Activated CD8-positive, alpha-beta T cell treated with anti-CD3 and anti-CD28 coated beads, Interleukin-2, amount 10 ng/mL, durations not matched to agents 7 days and 5 days (primary cell): ENCODE results near the gene FRMPD4. TPM values are rescaled to one million over a fixed set of nuclear protein-coding genes. Genes with fewer than 3 reads are reported as not detected.

ENCODE experiments used
- ATAC-seq: fragments of 150-1000 bp; cut with Tn5 transposase; one replicate; pipeline ENCODE4 v1.10.0; 2021; ENCODE audit warnings: moderate library complexity
- CTCF ChIA-PET: fragments of 350-600 bp; sonication (Branson Sonifier 250); formaldehyde crosslinking; loops from one replicate; lab custom pipeline; 2021; ENCODE audit warnings: antibody characterized with exemption; lab: Charles Lee
- POLR2A ChIA-PET: fragments of 350-600 bp; sonication (Branson Sonifier 250); formaldehyde crosslinking; loops from one replicate; lab custom pipeline; 2021; ENCODE audit warnings: antibody characterized with exemption; lab: Charles Lee
- DNase-seq: peaks from one replicate; pipeline ENCODE4 v3.0.0-alpha.2; 2020
- H3K27ac Mint-ChIP-seq: one replicate; pipeline ENCODE4 v1.8.0; 2021; ENCODE audit warnings: mild to moderate bottlenecking, mixed read lengths
- H3K27me3 Mint-ChIP-seq: one replicate; pipeline ENCODE4 v1.8.0; 2021; ENCODE audit warnings: low read depth, mixed read lengths
- H3K36me3 Mint-ChIP-seq: one replicate; pipeline ENCODE4 v1.8.0; 2021; ENCODE audit warnings: low read depth, mixed read lengths
- H3K4me1 Mint-ChIP-seq: one replicate; pipeline ENCODE4 v1.8.0; 2021; ENCODE audit warnings: low read depth, mixed read lengths
- H3K4me3 Mint-ChIP-seq: one replicate; pipeline ENCODE4 v1.8.0; 2021; ENCODE audit warnings: mild to moderate bottlenecking, mixed read lengths
- H3K9me3 Mint-ChIP-seq: one replicate; pipeline ENCODE4 v1.8.0; 2022; ENCODE audit warnings: mixed read lengths; ENCODE audit not compliant: insufficient read depth
- total RNA-seq, 2 experiments: library from RNA; stranded (reverse); gene quantifications; one replicate each; pipeline ENCODE4 v1.2.3, GENCODE V29; 2021

The FRMPD4 gene
- total RNA-seq, 2 experiments from 2014 or later: not detected

DNA sequence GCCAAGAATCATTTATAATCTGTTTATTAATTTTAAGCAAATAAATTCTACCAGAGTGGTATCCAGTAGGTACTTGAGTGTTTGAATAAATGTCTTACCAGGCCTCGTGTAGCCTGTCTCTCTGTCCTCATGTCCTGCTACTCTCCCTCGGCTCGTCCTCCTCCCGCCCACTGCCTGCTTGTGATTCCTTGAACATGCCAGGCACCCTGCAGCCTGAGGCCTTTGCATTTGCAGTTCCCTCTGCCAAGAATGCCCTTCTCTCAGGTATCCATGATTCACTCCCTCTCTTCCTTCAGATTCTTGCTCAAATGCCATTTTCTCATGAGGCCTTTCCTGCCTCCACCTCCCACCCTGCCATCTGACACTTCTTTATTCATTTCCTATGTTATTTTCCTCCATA lies 443.3 kb downstream of the FRMPD4 start:
- Mint-ChIP-seq H3K36me3 (no peaks in the 10 kb centered on the region), H3K4me3 (no peak overlapping the region), H3K4me1 (no peaks in the 10 kb centered on the region), H3K9me3 (no peaks in the 10 kb centered on the region), H3K27me3 (no peaks in the 10 kb centered on the region), H3K27ac (no peak overlapping the region)
- DNase-seq (no peak), ATAC-seq (no peak)
- ChIA-PET CTCF (no interaction called here), POLR2A (no interaction called here)

DNA sequence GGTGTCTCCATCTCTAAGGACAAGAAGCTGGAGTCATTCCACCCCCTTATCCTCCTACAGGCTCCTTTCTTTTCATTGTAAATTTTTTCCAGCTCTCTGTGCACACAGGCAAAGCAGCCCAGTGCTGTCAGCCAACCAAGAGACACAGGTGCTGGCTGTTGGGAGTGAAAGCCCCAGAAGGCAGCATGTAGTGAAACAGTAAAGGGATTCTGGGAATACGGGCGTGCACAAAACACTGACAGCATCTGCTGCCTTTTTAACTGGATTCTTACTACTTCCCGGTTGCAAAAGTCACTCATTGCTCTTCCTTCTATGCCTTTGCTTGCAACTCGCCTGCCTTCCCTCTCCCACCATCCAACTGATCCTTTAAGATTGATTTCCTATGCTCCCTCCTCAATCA lies 444.4 kb downstream of the FRMPD4 start:
- Mint-ChIP-seq H3K36me3 (no peaks in the 10 kb centered on the region), H3K4me3 (no peak overlapping the region), H3K27me3 (no peaks in the 10 kb centered on the region), H3K9me3 (no peaks in the 10 kb centered on the region), H3K27ac (no peak overlapping the region), H3K4me1 (no peaks in the 10 kb centered on the region)
- no peak for ATAC-seq
- POLR2A ChIA-PET: no interaction called here
- CTCF ChIA-PET: no interaction called here
- no peak for DNase-seq

DNA sequence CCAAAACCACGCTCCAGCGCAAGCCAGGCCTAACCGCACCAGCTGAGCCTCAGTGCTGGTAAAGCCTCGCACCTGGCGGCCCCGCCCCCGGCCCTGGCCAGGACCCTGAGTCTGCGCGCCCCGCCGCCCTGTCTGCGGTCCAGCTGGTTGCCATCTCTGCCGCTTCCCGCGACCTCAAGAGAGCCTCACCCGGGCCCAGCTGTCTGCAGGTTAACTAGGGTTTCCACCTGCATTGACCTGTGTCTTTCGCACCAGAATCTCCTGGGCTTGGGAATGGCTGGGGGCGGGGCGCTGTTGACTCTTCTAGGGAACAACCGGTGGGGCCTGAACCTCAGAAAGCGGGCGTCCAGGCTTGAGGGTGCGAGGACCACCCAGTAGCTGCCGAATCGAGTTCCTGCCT lies 445.3 kb downstream of the FRMPD4 start:
- DNase-seq (no peak), ATAC-seq (no peak)
- ChIA-PET CTCF (no interaction called here), POLR2A (no interaction called here)
- H3K27me3 Mint-ChIP-seq: no peaks in the 10 kb centered on the region
- no peak overlapping the region for H3K4me3 Mint-ChIP-seq
- no peaks in the 10 kb centered on the region for H3K4me1 Mint-ChIP-seq
- no peaks in the 10 kb centered on the region for H3K9me3 Mint-ChIP-seq
- no peaks in the 10 kb centered on the region for H3K36me3 Mint-ChIP-seq
- H3K27ac Mint-ChIP-seq: no peak overlapping the region

DNA sequence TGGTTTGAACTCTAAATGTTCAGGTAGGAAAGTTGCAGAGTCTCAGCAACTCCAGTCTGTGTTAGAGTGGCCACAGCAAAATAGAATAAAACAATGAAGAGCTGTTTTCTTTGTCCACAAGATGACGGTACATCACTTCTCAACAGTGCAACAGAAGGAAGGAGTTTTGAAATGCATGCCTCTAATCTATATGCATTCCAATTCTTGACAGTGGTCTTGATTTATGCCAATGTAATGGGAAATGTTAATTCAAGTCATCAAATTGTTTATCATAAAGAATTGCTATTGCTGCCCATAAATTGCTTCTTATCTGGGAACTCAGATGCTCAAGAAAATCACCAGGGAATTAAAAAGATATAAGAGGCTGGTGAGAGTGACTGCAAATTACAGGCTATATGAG lies 457.4 kb downstream of the FRMPD4 start:
- H3K4me1 Mint-ChIP-seq: no peaks in the 10 kb centered on the region
- no peaks in the 10 kb centered on the region for H3K36me3 Mint-ChIP-seq
- ATAC-seq: no peak
- ChIA-PET CTCF (no interaction called here), POLR2A (no interaction called here)
- no peaks in the 10 kb centered on the region for H3K27me3 Mint-ChIP-seq
- DNase-seq: no peak
- no peak overlapping the region for H3K27ac Mint-ChIP-seq
- H3K4me3 Mint-ChIP-seq: no peak overlapping the region
- H3K9me3 Mint-ChIP-seq: no peaks in the 10 kb centered on the region

- ChIA-PET CTCF (no interaction called here), POLR2A (no interaction called here)
- DNase-seq (no peak), ATAC-seq (no peak)
- H3K36me3 Mint-ChIP-seq: no peaks in the 10 kb centered on the region
- no peak overlapping the region for H3K27ac Mint-ChIP-seq
- no peak overlapping the region for H3K4me3 Mint-ChIP-seq
- H3K27me3 Mint-ChIP-seq: no peaks in the 10 kb centered on the region
- no peaks in the 10 kb centered on the region for H3K9me3 Mint-ChIP-seq
- H3K4me1 Mint-ChIP-seq: no peaks in the 10 kb centered on the region
Observed at GRCh38 chrX:12610079-12610478, 471.8 kb downstream of the FRMPD4 start.

DNA sequence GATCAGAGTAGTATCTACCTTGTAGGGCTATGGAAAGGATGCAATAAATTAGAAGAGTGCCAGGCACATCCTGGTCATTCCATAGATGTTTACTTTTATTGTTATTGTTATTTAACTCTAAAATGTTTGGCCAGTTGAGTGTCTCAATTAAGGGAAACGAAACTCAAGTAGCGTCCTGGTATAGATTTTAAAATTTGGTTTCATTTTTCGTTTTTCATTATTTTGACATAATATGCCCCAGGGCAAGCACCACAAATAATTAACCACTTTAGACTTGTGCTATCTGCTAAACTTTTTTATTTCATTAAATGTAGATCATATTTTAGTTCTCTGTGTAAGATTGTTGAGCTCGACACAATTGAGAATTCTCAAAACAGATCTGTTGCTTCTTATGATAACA lies 473.2 kb downstream of the FRMPD4 start:
- Mint-ChIP-seq H3K27ac (no peak overlapping the region), H3K9me3 (no peaks in the 10 kb centered on the region), H3K27me3 (no peaks in the 10 kb centered on the region), H3K4me1 (no peaks in the 10 kb centered on the region), H3K36me3 (no peaks in the 10 kb centered on the region), H3K4me3 (no peak overlapping the region)
- no peak for DNase-seq
- POLR2A ChIA-PET: no interaction called here
- CTCF ChIA-PET: no interaction called here
- ATAC-seq: no peak

DNA sequence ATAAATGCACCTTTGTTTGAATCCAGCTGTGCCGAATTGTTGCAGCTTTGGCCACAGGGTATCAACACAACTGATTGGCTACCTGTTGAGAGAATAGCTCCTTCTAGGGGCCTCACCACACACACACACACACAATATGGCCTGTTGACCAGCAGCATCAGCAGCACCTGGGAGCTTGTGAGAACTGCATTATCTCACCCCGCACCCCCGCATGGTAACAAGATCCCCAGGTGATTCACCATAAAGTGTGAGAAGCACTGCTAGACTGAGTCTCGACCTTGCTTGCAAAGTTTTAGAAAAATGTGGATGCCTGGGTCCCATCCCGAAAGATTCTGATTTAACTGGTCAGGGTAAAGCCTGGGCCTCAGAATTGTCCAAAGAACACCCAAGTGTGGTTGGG lies 476.0 kb downstream of the FRMPD4 start:
- no peaks in the 10 kb centered on the region for H3K4me1 Mint-ChIP-seq
- DNase-seq: no peak
- H3K27me3 Mint-ChIP-seq: no peaks in the 10 kb centered on the region
- no peak overlapping the region for H3K4me3 Mint-ChIP-seq
- no peak overlapping the region for H3K27ac Mint-ChIP-seq
- no peak for ATAC-seq
- no peaks in the 10 kb centered on the region for H3K9me3 Mint-ChIP-seq
- CTCF ChIA-PET: no interaction called here
- POLR2A ChIA-PET: no interaction called here
- no peaks in the 10 kb centered on the region for H3K36me3 Mint-ChIP-seq

DNA sequence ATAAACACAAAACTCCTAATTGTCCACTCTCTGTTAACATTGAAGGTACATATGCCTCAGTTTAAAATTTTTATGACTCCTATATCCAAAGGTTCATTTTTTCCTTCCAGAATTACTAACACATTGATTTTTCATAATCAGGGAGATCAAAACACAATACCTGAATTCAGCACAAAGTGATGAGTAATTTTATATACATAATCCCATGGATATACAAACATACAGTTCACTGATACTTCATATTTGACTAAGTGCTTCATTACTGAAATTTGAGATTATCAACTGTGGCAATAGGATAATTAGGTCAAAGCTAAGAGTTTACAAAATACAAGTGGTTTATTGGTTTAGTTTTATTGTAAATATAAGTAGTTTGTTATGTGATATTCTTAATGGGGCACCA lies 476.8 kb downstream of the FRMPD4 start:
- Mint-ChIP-seq H3K36me3 (no peaks in the 10 kb centered on the region), H3K27ac (no peak overlapping the region), H3K4me1 (no peaks in the 10 kb centered on the region), H3K9me3 (no peaks in the 10 kb centered on the region), H3K4me3 (no peak overlapping the region), H3K27me3 (no peaks in the 10 kb centered on the region)
- DNase-seq (no peak), ATAC-seq (no peak)
- ChIA-PET CTCF (no interaction called here), POLR2A (no interaction called here)

- Mint-ChIP-seq H3K27ac (no peak overlapping the region), H3K27me3 (no peaks in the 10 kb centered on the region), H3K9me3 (no peaks in the 10 kb centered on the region), H3K4me1 (no peaks in the 10 kb centered on the region), H3K4me3 (no peak overlapping the region), H3K36me3 (no peaks in the 10 kb centered on the region)
- ChIA-PET CTCF (no interaction called here), POLR2A (no interaction called here)
- DNase-seq (no peak), ATAC-seq (no peak)
Observed at GRCh38 chrX:12617241-12617640, 479.0 kb downstream of the FRMPD4 start.

DNA sequence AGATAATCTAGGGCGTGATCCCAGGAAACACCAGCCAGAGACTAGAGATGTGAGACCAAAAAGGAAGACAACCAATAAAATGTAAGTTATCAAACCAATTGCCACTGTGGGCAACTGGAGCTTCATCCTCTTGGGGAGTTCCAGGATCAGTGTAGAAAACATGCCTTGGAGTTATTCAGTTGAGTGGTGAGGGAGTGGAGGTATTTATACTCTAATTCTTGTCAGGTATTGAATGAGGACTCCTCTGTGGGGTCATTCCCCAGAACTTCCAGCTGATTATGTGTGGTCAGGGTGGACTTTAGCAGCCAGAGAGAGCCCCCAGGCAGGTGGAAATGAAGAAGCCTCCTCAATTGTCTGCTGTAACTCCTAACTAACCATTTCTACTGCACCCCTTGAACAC lies 509.0 kb downstream of the FRMPD4 start:
- ChIA-PET CTCF (no interaction called here), POLR2A (no interaction called here)
- ATAC-seq: no peak
- Mint-ChIP-seq H3K27ac (no peak overlapping the region), H3K27me3 (peaks cover 2% of the 10 kb centered on the region), H3K9me3 (no peaks in the 10 kb centered on the region), H3K36me3 (no peaks in the 10 kb centered on the region), H3K4me3 (no peak overlapping the region), H3K4me1 (no peaks in the 10 kb centered on the region)
- no peak for DNase-seq

DNA sequence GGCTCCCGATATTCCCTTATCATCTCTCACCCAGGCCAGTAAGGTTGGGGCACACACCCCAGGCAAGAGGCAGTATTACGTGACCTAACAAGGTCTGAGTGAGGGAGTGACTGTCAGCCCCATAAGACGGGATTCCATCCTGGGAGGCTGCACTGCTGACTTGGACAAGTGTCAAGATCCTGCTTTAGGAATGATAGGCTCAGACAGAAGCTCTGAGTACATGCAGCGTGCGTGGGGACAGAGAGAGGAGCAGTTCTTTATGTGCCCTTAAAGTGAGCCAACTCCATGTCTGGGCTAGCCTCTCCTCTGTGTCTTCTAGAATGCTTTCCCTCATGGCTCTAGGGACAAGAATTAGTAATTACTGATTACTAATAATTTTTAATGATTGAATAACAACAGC lies 510.7 kb downstream of the FRMPD4 start:
- Mint-ChIP-seq H3K27me3 (peaks cover 2% of the 10 kb centered on the region), H3K4me1 (no peaks in the 10 kb centered on the region), H3K4me3 (no peak overlapping the region), H3K36me3 (no peaks in the 10 kb centered on the region), H3K9me3 (no peaks in the 10 kb centered on the region), H3K27ac (no peak overlapping the region)
- ATAC-seq: no peak
- ChIA-PET CTCF (no interaction called here), POLR2A (no interaction called here)
- no peak for DNase-seq

GRCh38 chrX:12657433-12657832 lies 519.2 kb downstream of the FRMPD4 start:
- H3K36me3 Mint-ChIP-seq: no peaks in the 10 kb centered on the region
- ChIA-PET CTCF (no interaction called here), POLR2A (no interaction called here)
- no peak overlapping the region for H3K4me3 Mint-ChIP-seq
- H3K9me3 Mint-ChIP-seq: no peaks in the 10 kb centered on the region
- H3K4me1 Mint-ChIP-seq: peaks cover 7% of the 10 kb centered on the region
- no peaks in the 10 kb centered on the region for H3K27me3 Mint-ChIP-seq
- DNase-seq (no peak), ATAC-seq (no peak)
- H3K27ac Mint-ChIP-seq: no peak overlapping the region

DNA sequence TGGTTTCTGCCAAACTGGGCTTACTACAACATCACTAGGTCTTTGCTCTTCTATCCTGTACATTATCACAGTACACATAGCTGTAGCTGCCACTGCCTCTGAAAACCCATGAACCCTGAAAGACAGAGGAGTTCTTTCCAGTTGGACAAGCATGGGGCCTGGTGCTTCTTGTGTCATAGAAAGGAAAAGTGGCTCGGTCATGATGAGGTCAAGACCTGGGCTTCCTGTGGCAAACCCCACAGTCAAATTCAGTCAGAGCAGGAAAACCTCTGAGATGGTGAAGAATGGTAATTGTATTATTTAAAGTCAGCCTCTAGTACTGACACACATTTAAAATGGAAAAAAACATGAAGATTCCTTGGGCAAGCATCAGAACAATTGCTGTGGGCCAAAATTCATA lies 519.6 kb downstream of the FRMPD4 start:
- ATAC-seq (no peak), DNase-seq (no peak)
- ChIA-PET CTCF (no interaction called here), POLR2A (no interaction called here)
- Mint-ChIP-seq H3K36me3 (no peaks in the 10 kb centered on the region), H3K4me3 (no peak overlapping the region), H3K27ac (no peak overlapping the region), H3K27me3 (no peaks in the 10 kb centered on the region), H3K4me1 (peaks cover 7% of the 10 kb centered on the region), H3K9me3 (no peaks in the 10 kb centered on the region)
